Upper lobe of left lung (tissue), 4 donors: Measurements from ENCODE around the gene PLCL2.

Source experiments
- CTCF ChIP-seq, 6 experiments: fragments of 450-650 bp in 4 of 6; fragments of 200-600 bp in 2 of 6; sonication (generic) in 2 of 6; IDR thresholded peaks; one replicate each; pipeline ENCODE4 v1.5.1; 2016 to 2019; ENCODE audit warnings: antibody characterized with exemption in 6 of 6
- POLR2A ChIP-seq, 4 donors: fragments of 450-650 bp; IDR thresholded peaks; one replicate each; pipeline ENCODE4 v1.5.1; 2016 to 2017; ENCODE audit warnings: antibody characterized with exemption in 4 of 4, mild to moderate bottlenecking in 2 of 4
- POLR2AphosphoS5 ChIP-seq, 2 donors: sonication (generic); formaldehyde crosslinking; IDR thresholded peaks; one replicate each; pipeline ENCODE4 v1.5.1; 2017; ENCODE audit warnings: antibody characterized with exemption in 2 of 2

GRCh38 chr3:17132286-17133115 is 247.7 kb downstream of the PLCL2 start:
- TF ChIP-seq CTCF (IDR thresholded peaks at IDR 0.05), result no peak
- no peak for TF ChIP-seq POLR2AphosphoS5 (IDR thresholded peaks at IDR 0.05)
- TF ChIP-seq POLR2A (IDR thresholded peaks at IDR 0.05), result no peak
